NCI-H82 treated with DMSO at 0.1 percent for 48 hours (cell line): Measurements from ENCODE around the gene MEI4.
"Not testable (repeated sequence)": the region's sequence is repeated elsewhere in the genome, so short reads cannot be mapped to it uniquely, and the experiment has no call there.

Experiments used
- DNase-seq: peaks from one replicate; lab custom pipeline; 2025; ENCODE audit not compliant: unreplicated experiment; lab: John Stamatoyannopoulos, UW

MEI4 gene

GRCh38 chr6:77813090-77813489 lies 160.3 kb downstream of the MEI4 start:
- DNase-seq, result no peak

DNA sequence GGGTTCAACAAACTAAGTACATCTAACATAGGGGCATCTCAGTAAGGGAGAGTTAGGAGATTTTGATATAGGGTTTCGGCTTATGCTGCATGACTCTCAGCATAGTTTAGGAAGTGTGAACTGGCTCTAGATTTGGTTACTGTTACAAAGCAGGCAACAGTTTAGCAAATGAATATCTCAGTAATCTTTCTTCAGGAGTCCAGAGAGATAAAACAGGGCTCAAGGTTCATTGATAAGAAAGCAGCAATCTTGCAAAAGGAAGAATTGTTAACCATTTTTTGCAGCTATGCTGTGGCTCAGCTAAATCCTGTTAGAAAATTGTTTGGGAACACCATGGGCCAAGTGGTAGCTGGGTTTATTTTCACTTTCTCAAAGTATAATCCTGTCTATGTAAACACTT lies 161.3 kb downstream of the MEI4 start:
- DNase-seq, result no peak

DNA sequence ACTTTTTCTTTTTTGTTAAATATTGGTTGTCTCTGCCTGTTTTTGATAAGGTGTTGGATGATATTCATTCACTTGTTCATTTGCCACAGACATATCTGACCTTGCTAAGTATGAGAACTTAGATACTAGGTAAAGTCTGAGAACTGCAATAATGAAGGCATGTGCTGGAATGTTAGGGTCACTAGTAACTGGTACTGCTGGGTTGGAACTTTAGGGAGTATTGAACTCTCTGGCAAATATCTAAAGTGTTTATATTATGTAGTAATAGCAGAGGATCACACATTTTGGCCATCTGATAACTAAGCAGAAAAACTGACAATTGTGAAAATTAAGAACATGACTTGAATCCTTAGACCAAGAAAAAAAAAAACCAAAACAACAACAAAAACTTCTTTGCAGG lies 162.7 kb downstream of the MEI4 start:
- DNase-seq, result no peak

DNA sequence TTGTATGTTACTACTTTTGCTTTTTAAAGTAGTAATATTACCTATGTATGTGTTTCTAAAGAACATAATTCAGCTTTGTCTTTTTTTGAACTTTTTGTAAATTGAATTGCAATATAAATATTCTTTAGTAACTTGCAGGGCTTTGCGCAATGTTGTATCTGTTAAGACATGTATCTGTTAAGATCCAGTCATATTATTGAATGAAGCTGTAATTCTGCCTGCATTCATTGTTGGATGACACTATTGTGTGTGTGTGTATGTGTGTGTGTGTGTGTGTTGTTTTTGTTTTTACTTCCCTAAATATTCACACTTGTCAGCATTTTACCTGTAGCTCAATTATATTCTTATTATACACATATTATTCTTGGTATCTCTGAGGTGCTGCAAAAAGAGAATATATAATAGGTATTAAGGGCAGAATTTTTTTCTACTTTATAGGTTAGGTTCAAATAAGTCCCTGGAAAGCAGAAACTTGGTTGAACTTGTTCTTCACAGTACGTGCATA lies 164.0 kb downstream of the MEI4 start:
- DNase-seq, result no peak

DNA sequence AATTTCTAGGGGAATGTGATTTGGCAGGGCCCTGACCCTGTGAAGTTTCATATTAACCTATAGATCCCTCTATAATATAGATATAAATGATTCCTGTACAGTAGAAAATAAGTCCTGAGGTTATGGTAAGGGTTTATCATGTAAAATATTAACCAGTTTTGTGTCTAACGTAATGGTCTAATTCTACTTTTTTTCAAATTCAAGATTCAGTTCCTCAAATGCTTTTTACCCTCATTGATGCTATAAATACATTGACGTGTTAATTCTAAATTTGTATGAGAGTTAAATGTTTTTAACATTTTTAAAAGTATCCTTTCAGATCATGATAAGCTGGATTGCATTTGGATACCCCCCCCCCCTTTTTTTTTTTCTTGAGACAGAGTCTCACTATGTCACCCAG lies 169.4 kb downstream of the MEI4 start:
- no peak for DNase-seq

- no peak for DNase-seq
These were observed 172.4 kb downstream of the MEI4 start for GRCh38 chr6:77825204-77825603.

- DNase-seq, result no peak
These were observed 176.9 kb downstream of the MEI4 start for GRCh38 chr6:77829736-77830135.

GRCh38 chr6:77833749-77834148 lies 180.9 kb downstream of the MEI4 start:
- not testable (repeated sequence) for DNase-seq

DNA sequence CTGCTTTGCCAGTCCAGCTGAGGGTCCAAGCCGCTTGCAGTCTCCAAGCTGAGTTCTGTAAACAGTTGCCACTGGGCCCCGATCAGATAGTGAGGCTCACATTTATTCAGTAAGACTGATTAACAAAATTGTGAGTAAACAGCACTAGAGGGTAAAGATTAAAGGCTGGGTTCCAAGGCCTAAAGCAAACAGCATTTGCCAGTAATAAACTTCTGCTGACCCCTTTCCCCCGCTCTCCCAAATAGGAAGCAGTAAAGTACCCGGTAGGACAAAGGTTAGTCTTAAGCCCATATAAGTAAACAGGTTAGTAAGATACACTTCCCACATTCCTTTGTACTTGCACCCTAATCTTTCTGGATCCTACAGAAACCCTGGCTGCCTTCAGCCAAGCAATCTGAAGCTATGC lies 181.8 kb downstream of the MEI4 start:
- no peak for DNase-seq

GRCh38 chr6:77837034-77837784 lies 184.4 kb downstream of the MEI4 start:
- no peak for DNase-seq

DNA sequence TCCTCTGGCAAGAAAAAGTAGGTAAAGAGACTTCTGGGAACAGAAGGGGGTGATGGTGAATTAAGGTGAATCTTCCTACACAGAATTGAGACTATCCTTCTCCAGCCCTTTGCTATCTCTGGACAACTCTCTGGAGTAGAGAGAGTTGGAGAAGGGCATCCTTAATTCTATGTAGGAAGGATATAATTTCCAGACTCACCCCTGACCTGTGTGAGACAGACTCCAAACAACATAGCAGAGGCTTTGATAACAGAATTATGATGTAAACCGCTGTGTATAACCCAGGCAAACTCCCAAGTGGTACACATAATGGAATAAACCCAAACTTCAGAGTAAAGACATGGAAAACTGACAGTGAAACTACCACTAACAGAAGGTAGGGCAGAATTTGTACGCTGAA lies 186.5 kb downstream of the MEI4 start:
- no peak for DNase-seq

DNA sequence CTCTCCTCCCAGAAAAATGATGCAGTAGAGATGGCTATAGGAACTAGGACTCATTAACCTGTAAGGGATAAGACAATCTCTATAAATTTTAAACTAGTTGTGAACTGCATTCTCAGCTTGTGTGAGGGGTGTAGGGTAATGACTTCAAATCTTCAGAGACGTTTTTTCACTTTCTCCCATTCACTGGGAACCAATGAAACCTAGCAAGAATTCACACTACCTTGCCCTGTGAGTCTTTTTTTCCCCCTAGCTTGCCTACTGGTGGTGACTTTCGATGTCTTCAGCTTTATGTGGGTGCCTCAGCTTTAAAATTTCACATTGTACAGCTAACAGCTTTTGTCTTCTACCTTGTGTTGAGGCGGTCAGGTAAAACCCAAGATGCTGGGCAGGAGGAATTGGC lies 192.0 kb downstream of the MEI4 start:
- DNase-seq, result no peak

DNA sequence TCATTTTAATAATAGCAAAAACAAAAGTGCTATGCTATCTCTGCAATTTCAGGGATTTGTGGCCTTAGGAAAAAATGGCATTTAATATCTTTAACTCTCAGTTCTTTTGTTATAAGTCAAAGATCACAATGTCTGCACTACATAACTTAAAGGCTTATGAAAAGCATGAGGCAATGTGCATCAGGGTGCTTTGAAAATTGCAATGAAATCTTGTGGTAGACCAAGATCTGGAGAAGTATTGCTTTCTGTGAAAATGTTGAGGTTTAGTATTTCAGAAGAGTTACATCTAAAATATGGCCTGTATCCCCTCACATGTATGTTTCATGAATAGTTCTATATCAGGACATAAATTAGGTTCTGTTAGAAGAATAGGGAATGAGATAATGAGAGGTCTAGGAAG lies 200.6 kb downstream of the MEI4 start:
- DNase-seq, result no peak

DNA sequence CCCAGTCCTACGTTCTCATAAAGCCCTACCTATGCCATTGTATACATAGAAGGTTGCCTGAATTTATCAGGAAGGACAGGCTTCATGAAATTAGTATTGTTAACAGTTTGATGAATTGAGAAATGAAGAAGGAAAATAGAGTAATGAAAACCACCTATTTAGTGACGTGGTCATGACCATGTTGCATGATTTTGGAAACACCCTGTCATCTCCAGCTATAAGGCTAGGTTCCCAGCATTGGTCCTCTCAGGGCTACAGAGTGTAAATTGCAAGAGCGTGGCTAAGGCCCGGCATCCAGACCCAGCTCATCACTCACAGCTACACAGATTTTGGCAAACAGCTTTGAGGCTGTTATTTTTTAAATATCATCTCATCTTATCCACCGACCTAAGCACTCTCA lies 203.6 kb downstream of the MEI4 start:
- DNase-seq, result no peak

- DNase-seq, result no peak
These were observed 204.6 kb downstream of the MEI4 start for GRCh38 chr6:77857421-77857820.

GRCh38 chr6:77876300-77876699 lies 223.5 kb downstream of the MEI4 start:
- no peak for DNase-seq

DNA sequence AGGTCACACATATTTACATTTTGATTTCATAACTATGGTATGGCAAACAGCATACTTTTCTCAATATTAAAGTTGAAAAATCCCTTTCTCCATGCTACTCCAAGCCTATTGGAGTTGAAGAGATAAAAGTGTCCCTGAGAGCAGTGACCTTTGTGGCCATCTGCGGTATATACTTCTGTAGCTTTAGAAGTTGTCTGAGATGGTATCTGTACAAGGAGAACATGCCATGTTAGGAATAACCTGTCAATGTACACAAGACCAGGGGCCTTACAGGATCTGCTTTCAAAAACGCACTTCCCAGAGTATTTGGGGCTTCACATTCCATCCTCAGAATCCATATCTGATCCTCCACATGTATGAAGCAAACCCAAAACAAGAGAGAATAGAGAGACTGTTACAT lies 226.7 kb downstream of the MEI4 start:
- no peak for DNase-seq

GRCh38 chr6:77880501-77880900 lies 227.7 kb downstream of the MEI4 start:
- no peak for DNase-seq

DNA sequence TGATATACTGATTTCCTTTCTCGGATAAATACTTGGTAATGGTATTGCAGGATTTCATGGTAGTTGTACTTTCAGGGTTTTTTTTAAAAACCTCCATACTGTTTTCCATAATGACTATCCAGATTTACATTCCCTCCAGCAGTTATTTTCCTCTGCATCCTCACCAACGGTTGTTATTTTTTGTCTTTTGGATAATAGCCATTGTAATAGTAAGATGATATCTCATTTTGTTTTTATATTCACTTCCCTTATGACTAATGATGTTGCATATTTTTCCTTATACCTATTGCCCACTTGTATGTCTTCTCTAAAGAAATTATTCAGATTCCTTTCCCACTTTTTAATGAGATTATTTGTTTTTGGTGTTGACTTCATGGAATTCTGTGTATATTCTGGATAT lies 231.0 kb downstream of the MEI4 start:
- no peak for DNase-seq

DNA sequence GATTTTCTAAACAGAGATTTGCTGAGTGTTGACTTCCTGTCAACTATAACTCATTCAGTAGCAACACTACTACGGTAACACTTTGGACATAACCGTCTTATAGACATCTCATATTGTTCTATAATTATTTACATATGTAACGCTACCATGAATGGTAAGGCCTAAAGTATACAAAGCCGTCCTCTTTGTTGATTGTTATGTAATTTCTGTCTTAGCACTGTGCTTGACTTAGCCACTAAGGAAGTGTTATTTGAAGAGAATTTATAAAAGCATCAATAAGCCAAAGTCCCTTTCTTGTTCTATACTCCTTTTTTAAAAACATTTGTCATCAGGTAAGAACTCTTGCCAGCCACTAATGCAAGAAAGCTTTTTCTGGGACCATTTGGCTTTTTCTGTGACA lies 240.6 kb downstream of the MEI4 start:
- DNase-seq, result no peak

DNA sequence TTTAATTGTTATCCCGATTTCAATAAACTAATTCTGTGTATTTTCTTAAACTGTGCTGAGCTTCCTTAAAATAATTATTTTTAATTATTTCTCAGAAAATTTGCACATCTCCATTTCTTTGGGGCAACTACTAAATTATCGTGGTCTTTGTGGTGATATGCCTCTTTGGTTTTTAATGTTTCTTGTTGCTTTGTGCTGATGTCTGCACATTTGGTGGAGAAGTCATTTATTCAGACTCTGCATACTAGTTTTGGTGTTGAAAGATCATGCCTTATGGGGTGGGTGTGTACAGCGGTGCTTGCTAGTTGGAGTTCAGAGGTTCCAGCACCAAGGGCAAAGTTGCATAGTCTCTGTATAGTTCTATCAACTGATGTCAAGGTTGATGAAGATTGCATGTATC lies 253.2 kb downstream of the MEI4 start:
- no peak for DNase-seq

DNA sequence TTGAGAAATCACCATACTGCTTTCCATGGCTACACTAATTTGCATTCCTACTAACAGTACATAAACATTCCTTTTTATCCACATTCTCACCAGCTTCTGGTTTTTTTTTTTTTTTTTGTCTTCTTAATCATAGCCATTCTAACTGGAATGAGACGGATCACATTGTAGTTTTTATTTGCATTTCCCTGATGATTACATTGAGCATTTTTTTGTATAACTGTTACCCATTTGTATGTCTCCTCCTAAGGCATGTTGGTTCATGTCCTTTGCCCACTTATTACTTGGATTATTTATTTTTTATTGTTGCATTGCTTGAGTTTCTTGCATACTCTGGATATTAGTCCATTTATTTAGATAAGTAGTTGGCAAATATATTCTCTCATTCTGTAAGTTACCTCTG lies 258.0 kb downstream of the MEI4 start:
- DNase-seq, result no peak

- no peak for DNase-seq
These were observed 273.4 kb downstream of the MEI4 start for GRCh38 chr6:77926198-77926751.
